Measurements from ENCODE around the gene SULT6B1.
A peak's percentile ranks its signal among the peaks of the same experiment; 100 is the strongest.
"Not testable (repeated sequence)": the region's sequence is repeated elsewhere in the genome, so short reads cannot be mapped to it uniquely, and the experiment has no call there.

Gene SULT6B1

GRCh38 chr2:37205689-37206341 lies 17.3 kb upstream of the SULT6B1 start:
- H3K4me3 ChIP-seq (replicated peaks in 1 of 2; ENCODE audit: low read depth in 2 of 2, low read length in 2 of 2) = no peak overlapping the region
- no peak for DNase-seq (ENCODE audit: low read depth in 2 of 2)
- TF ChIP-seq CTCF (IDR thresholded peaks at IDR 0.05; ENCODE audit: low read depth, low read length) = no peak

- not testable (repeated sequence) for H3K4me3 ChIP-seq (replicated peaks in 1 of 2; ENCODE audit: low read depth in 2 of 2, low read length in 2 of 2); DNase-seq (ENCODE audit: low read depth in 2 of 2)
Measured at GRCh38 chr2:37205071-37205661, 16.7 kb upstream of the SULT6B1 start.

- no peak overlapping the region for H3K4me3 ChIP-seq (replicated peaks in 1 of 2; ENCODE audit: low read depth in 2 of 2, low read length in 2 of 2)
- no peak for TF ChIP-seq CTCF (IDR thresholded peaks at IDR 0.05; ENCODE audit: low read depth, low read length)
- DNase-seq (ENCODE audit: low read depth in 2 of 2) = no peak
Measured at GRCh38 chr2:37203708-37204107, 15.2 kb upstream of the SULT6B1 start.

GRCh38 chr2:37201766-37202165 lies 13.3 kb upstream of the SULT6B1 start:
- no peak for TF ChIP-seq CTCF (IDR thresholded peaks at IDR 0.05; ENCODE audit: low read depth, low read length)
- DNase-seq (ENCODE audit: low read depth in 2 of 2) = no peak
- H3K4me3 ChIP-seq (replicated peaks in 1 of 2; ENCODE audit: low read depth in 2 of 2, low read length in 2 of 2) = no peak overlapping the region

- TF ChIP-seq CTCF (IDR thresholded peaks at IDR 0.05; ENCODE audit: low read depth, low read length) = no peak
- no peak overlapping the region for H3K4me3 ChIP-seq (replicated peaks in 1 of 2; ENCODE audit: low read depth in 2 of 2, low read length in 2 of 2)
- DNase-seq (ENCODE audit: low read depth in 2 of 2) = no peak
Measured at GRCh38 chr2:37201208-37201607, 12.7 kb upstream of the SULT6B1 start.

- H3K4me3 ChIP-seq (replicated peaks in 1 of 2; ENCODE audit: low read depth in 2 of 2, low read length in 2 of 2) = no peak overlapping the region
- DNase-seq (ENCODE audit: low read depth in 2 of 2) = no peak
- TF ChIP-seq CTCF (IDR thresholded peaks at IDR 0.05; ENCODE audit: low read depth, low read length) = no peak
Measured at GRCh38 chr2:37198681-37199065, 10.2 kb upstream of the SULT6B1 start.

GRCh38 chr2:37196320-37197195 lies 8.1 kb upstream of the SULT6B1 start, which contains the start of gene CEBPZOS:
CEBPZOS (plus strand) TSS chr2:37196496; CDS start chr2:37199705, 3,209 bp downstream.
- peak within 1 kb of the TSS; percentile 64 to 90 for H3K4me3 ChIP-seq (replicated peaks in 1 of 2; ENCODE audit: low read depth in 2 of 2, low read length in 2 of 2)

GRCh38 chr2:37195862-37196319 lies 7.4 kb upstream of the SULT6B1 start:
- DNase-seq (ENCODE audit: low read depth in 2 of 2) = not testable (repeated sequence)
- H3K4me3 ChIP-seq (replicated peaks in 1 of 2; ENCODE audit: low read depth in 2 of 2, low read length in 2 of 2) = peak overlapping the region; percentile 64 to 90

More at GRCh38 chr2:37196320-37197195, 8.1 kb upstream of the SULT6B1 start, which contains the start of gene CEBPZOS:
- no peak for TF ChIP-seq CTCF (IDR thresholded peaks at IDR 0.05; ENCODE audit: low read depth, low read length)
- peak; percentile 81 to 84 for DNase-seq (ENCODE audit: low read depth in 2 of 2)

All from cardiac fibroblast (primary cell).